Endodermal cell (in vitro differentiated cells): ENCODE measurements around the gene HOXB5. TPM values are rescaled to one million over a fixed set of nuclear protein-coding genes. Genes with fewer than 3 reads are reported as not detected.
A peak's percentile ranks its signal among the peaks of the same experiment; 100 is the strongest.

ENCODE experiments used
- DNase-seq: peaks from one replicate; pipeline ENCODE4 v3.0.0-alpha.2; 2017
- H3K27ac ChIP-seq: 2 replicates; pipeline ENCODE4 v1.5.1; 2013; ENCODE audit warnings: mild to moderate bottlenecking, low read depth, low read length, moderate library complexity
- H3K27me3 ChIP-seq: 2 replicates; pipeline ENCODE4 v1.6.1; 2013; ENCODE audit warnings: mild to moderate bottlenecking, low read length, moderate library complexity; ENCODE audit not compliant: insufficient read depth, control insufficient read depth, poor library complexity, severe bottlenecking
- H3K36me3 ChIP-seq: 2 replicates; pipeline ENCODE4 v1.7.0; 2013; ENCODE audit warnings: mild to moderate bottlenecking, low read length, moderate library complexity; ENCODE audit not compliant: control insufficient read depth, insufficient read depth
- H3K4me1 ChIP-seq: one replicate; pipeline ENCODE4 v1.7.0; 2013; ENCODE audit warnings: low read length; ENCODE audit not compliant: control insufficient read depth, insufficient read depth
- H3K4me3 ChIP-seq: 2 replicates; pipeline ENCODE4 v1.5.1; 2013; ENCODE audit warnings: mild to moderate bottlenecking, low read length, moderate library complexity
- H3K9ac ChIP-seq: 2 replicates; pipeline ENCODE4 v1.6.1; 2013; ENCODE audit warnings: mild to moderate bottlenecking, low read length, moderate library complexity; ENCODE audit not compliant: poor library complexity, severe bottlenecking; ENCODE audit errors: extremely low read depth
- H3K9me3 ChIP-seq: 2 replicates; pipeline ENCODE4 v1.6.1; 2013; ENCODE audit warnings: mild to moderate bottlenecking, low read length, moderate library complexity; ENCODE audit not compliant: control insufficient read depth
- H3K27ac Mint-ChIP-seq: 2 replicates; pipeline ENCODE4 v1.8.0; 2020; ENCODE audit warnings: mixed read lengths
- H3K27me3 Mint-ChIP-seq: 2 replicates; pipeline ENCODE4 v1.8.0; 2021; ENCODE audit warnings: mild to moderate bottlenecking, mixed read lengths; ENCODE audit not compliant: insufficient read depth
- H3K36me3 Mint-ChIP-seq: 2 replicates; pipeline ENCODE4 v1.8.0; 2020; ENCODE audit warnings: low read depth, mixed read lengths
- H3K4me1 Mint-ChIP-seq: 2 replicates; pipeline ENCODE4 v1.8.0; 2020; ENCODE audit warnings: mixed read lengths
- H3K4me3 Mint-ChIP-seq: 2 replicates; pipeline ENCODE4 v1.8.0; 2020; ENCODE audit warnings: mild to moderate bottlenecking, moderate library complexity, mixed read lengths
- H3K9me3 Mint-ChIP-seq: 2 replicates; pipeline ENCODE4 v1.8.0; 2020; ENCODE audit warnings: mild to moderate bottlenecking, mixed read lengths
- CTCF ChIP-seq: fragments of 200-600 bp; sonication (generic); conservative IDR thresholded peaks from 2 replicates; pipeline ENCODE4 v1.5.0; 2021; ENCODE audit warnings: antibody characterized with exemption, mild to moderate bottlenecking
- WGBS, 2 experiments: methylation state at CpG; one replicate each; pipeline versions ENCODE4 v1.1.5 to v1.1.7; 2013; ENCODE audit warnings: missing lambda C conversion rate in 2 of 2, mixed read lengths in 1 of 2; ENCODE audit not compliant: insufficient coverage in 1 of 2, insufficient read length in 1 of 2; 5-methylcytosine and 5-hydroxymethylcytosine counted together
- total RNA-seq, 2 donors: library from RNA; stranded (reverse); fragmentation: NEBNext Ultra II Directional in 1 of 2; extraction: Animal tissue kit (Norgen Biotek cat#: 25700) in 1 of 2; gene quantifications; 2 replicates in 1 of 2; 3 replicates in 1 of 2; pipeline ENCODE4 v1.2.1, GENCODE V29; 2021

The HOXB5 gene
- total RNA-seq, 2 donors from 2014 or later: not detected

GRCh38 chr17:48613862-48614694 lies 20.5 kb upstream of the HOXB5 start:
- Histone ChIP-seq H3K27ac (no peak overlapping the region), H3K9me3 (peaks cover 4% of the 10 kb centered on the region), H3K4me3 (no peak overlapping the region), H3K9ac (no peak overlapping the region), H3K4me1 (peaks cover 2% of the 10 kb centered on the region), H3K36me3 (no peaks in the 10 kb centered on the region), H3K27me3 (peaks cover 100% of the 10 kb centered on the region)
- Mint-ChIP-seq H3K4me1 (peaks cover 9% of the 10 kb centered on the region), H3K36me3 (no peaks in the 10 kb centered on the region), H3K9me3 (peaks cover 2% of the 10 kb centered on the region), H3K27ac (no peak overlapping the region), H3K27me3 (peaks cover 99% of the 10 kb centered on the region), H3K4me3 (no peak overlapping the region)
- no peak for TF ChIP-seq CTCF
- DNase-seq: peak; percentile 85
- 3% methylated on average over 17 to 54 of the region's 55 CpGs for WGBS, 2 experiments

DNA sequence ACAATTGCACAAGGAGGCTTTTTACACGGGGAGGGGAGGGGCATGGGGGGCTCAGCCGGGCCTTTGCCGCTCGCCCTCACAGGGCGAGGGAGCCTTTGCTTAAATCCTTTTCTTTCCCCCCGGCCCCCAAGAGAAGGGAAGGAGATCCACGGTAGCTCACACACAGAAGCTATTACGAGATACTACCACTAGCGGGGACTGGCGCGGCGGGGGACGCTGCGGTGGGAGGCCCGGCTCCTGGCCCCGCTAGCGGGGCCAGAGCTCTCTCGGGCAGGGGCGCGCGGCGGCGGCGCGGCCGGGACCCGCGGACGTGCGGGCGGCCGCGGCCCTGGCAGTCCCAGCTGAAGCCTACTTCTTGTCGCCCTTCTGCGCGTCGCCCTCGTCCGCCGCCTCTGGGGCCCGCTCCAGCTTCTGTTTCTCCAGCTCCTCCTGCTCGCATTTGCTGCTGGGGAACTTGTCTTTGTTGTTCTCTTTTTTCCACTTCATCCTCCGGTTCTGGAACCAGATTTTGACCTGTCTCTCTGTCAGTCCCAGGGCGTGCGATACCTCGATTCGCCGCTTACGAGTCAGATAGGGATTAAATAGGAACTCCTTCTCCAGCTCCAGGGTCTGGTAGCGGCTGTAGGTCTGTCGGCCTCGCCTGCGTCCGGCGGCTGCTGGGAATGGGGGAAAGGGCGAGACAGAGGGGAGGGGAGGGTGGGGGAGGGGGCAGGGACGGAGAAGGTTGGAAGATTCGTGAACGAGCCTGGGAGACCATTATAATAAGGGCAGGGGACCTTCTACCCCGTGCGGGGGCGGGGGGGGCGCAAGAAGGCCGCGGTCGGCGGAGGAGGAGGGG lies 19.5 kb upstream of the HOXB5 start:
- Histone ChIP-seq H3K9me3 (peaks cover 4% of the 10 kb centered on the region), H3K9ac (no peak overlapping the region), H3K4me1 (no peaks in the 10 kb centered on the region), H3K4me3 (no peak overlapping the region), H3K27ac (peak overlapping the region; percentile 41), H3K36me3 (no peaks in the 10 kb centered on the region), H3K27me3 (peaks cover 100% of the 10 kb centered on the region)
- peaks cover 99% of the 10 kb centered on the region for H3K27me3 Mint-ChIP-seq
- peaks cover 2% of the 10 kb centered on the region for H3K9me3 Mint-ChIP-seq
- no peaks in the 10 kb centered on the region for H3K36me3 Mint-ChIP-seq
- no peak overlapping the region for H3K27ac Mint-ChIP-seq
- TF ChIP-seq CTCF: peak; percentile 26
- H3K4me3 Mint-ChIP-seq: peak overlapping the region; percentile 5
- peaks cover 7% of the 10 kb centered on the region for H3K4me1 Mint-ChIP-seq
- peak; percentile 90 for DNase-seq
- WGBS, 2 experiments: 1 to 2% methylated on average over 19 to 62 of the region's 67 CpGs

- H3K27ac ChIP-seq: no peak overlapping the region
- H3K27ac Mint-ChIP-seq: no peak overlapping the region
- H3K9me3 ChIP-seq: peaks cover 4% of the 10 kb centered on the region
- TF ChIP-seq CTCF: no peak
- H3K4me1 ChIP-seq: no peaks in the 10 kb centered on the region
- H3K4me1 Mint-ChIP-seq: peaks cover 7% of the 10 kb centered on the region
- peaks cover 99% of the 10 kb centered on the region for H3K27me3 Mint-ChIP-seq
- no peaks in the 10 kb centered on the region for H3K36me3 Mint-ChIP-seq
- no peaks in the 10 kb centered on the region for H3K36me3 ChIP-seq
- H3K9ac ChIP-seq: no peak overlapping the region
- peaks cover 100% of the 10 kb centered on the region for H3K27me3 ChIP-seq
- WGBS, 2 experiments: 2 to 4% methylated on average over 12 to 15 of the region's 15 CpGs
- peaks cover 2% of the 10 kb centered on the region for H3K9me3 Mint-ChIP-seq
- no peak overlapping the region for H3K4me3 ChIP-seq
- DNase-seq: no peak
- no peak overlapping the region for H3K4me3 Mint-ChIP-seq
These were observed 18.9 kb upstream of the HOXB5 start for GRCh38 chr17:48612456-48612853.
